ENCODE results near the gene NCKAP5. TPM values are rescaled to one million over a fixed set of nuclear protein-coding genes. Genes with fewer than 3 reads are reported as not detected.

The NCKAP5 gene
- total RNA-seq, 1 donor from 2014 or later = 27.9 TPM

GRCh38 chr2:133437492-133437891, 130.8 kb downstream of the NCKAP5 start:
- Mint-ChIP-seq H3K36me3 (ENCODE audit: low read depth) (peaks cover 11% of the 10 kb centered on the region), H3K9me3 (peaks cover 2% of the 10 kb centered on the region), H3K27me3 (ENCODE audit: low read depth) (no peaks in the 10 kb centered on the region), H3K27ac (ENCODE audit: unreplicated experiment) (no peak overlapping the region), H3K4me1 (peaks cover 27% of the 10 kb centered on the region), H3K4me3 (no peak overlapping the region)
- no peak for DNase-seq (ENCODE audit: low read depth, low spot score)
- TF ChIP-seq CTCF (conservative IDR thresholded peaks at IDR 0.05) = no peak

DNA sequence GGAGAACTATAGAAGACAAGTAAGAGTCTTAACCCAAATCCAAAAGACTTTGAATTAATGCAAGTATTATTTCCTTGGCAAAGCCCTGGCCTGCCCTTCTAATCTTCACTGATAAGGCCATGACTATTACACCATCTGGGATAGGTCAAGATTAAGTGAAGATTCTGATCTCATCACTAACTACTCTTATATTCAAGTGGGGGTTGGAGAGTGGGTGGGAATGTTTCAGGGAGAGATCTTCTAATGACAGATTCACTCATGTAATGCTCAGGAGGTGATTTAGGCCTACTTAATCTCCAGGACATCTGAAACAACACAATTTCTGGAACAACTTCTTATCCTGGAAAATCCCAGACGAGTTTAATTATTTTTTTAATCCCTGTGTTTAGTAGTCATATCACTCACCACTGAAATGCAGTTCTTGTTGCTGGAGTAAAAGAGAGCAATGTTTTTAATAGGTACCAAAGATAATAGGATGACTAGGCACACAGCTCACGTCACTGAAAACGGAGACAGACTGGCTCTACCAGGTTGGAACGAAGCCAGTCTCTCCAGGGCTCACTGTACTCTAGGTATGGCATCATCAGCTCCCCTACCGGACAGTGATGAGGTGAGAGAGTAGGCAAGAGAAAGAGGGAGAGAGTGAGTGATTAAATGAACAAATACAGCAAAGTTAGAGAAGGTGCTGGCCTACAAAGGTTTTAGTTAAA, 133.1 kb downstream of the NCKAP5 start:
- Mint-ChIP-seq H3K27me3 (ENCODE audit: low read depth) (no peaks in the 10 kb centered on the region), H3K4me1 (peaks cover 44% of the 10 kb centered on the region), H3K9me3 (peaks cover 5% of the 10 kb centered on the region), H3K36me3 (ENCODE audit: low read depth) (peaks cover 20% of the 10 kb centered on the region), H3K4me3 (no peak overlapping the region), H3K27ac (ENCODE audit: unreplicated experiment) (no peak overlapping the region)
- TF ChIP-seq CTCF (conservative IDR thresholded peaks at IDR 0.05) = no peak
- no peak for DNase-seq (ENCODE audit: low read depth, low spot score)

- H3K4me1 Mint-ChIP-seq = peaks cover 31% of the 10 kb centered on the region
- DNase-seq (ENCODE audit: low read depth, low spot score) = no peak
- no peak for TF ChIP-seq CTCF (conservative IDR thresholded peaks at IDR 0.05)
- H3K27ac Mint-ChIP-seq (ENCODE audit: unreplicated experiment) = no peak overlapping the region
- no peak overlapping the region for H3K4me3 Mint-ChIP-seq
- H3K9me3 Mint-ChIP-seq = peaks cover 11% of the 10 kb centered on the region
- H3K36me3 Mint-ChIP-seq (ENCODE audit: low read depth) = peaks cover 24% of the 10 kb centered on the region
- no peaks in the 10 kb centered on the region for H3K27me3 Mint-ChIP-seq (ENCODE audit: low read depth)
Measured at GRCh38 chr2:133433455-133434451, 134.5 kb downstream of the NCKAP5 start.

DNA sequence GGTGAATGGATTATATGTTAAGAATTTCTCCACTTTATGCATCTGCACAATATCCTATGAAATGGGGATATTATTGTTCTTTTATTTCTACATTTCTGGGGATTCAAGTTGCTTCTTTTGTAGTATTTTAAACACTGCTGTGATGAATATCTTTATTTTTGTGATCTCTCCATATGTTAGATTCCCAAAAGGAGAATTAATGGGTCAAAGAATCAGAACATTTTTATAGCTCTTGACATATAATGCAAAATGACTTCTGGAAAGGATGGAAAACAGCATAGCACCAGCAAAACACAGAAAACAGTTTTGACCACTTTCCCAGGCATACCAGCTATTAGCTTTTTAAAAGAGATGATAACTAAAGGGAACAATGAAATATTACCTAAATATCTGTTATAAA, 135.5 kb downstream of the NCKAP5 start:
- Mint-ChIP-seq H3K27ac (ENCODE audit: unreplicated experiment) (no peak overlapping the region), H3K36me3 (ENCODE audit: low read depth) (peaks cover 24% of the 10 kb centered on the region), H3K4me3 (no peak overlapping the region), H3K4me1 (peaks cover 30% of the 10 kb centered on the region), H3K27me3 (ENCODE audit: low read depth) (no peaks in the 10 kb centered on the region), H3K9me3 (peaks cover 11% of the 10 kb centered on the region)
- no peak for DNase-seq (ENCODE audit: low read depth, low spot score)
- TF ChIP-seq CTCF (conservative IDR thresholded peaks at IDR 0.05) = no peak

DNA sequence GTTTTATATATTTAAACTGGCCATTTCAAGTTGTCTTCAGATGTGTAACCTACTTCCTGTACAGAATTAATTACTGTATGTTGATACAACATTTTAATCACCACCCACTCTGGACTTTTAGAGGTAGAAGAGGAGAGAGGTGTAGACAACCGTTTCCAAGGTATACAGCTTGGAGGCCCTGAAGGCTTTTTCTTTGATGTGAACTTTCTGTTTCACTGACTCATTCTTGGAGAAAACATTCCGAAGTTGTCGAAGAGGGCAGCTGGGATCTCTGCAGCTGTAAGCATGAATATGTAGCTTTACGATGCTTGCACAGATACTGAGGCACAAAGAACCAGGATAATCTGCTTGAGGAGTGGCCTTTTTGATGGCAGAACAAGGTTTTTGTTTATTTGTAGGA, 137.0 kb downstream of the NCKAP5 start:
- H3K4me1 Mint-ChIP-seq = peaks cover 37% of the 10 kb centered on the region
- H3K4me3 Mint-ChIP-seq = no peak overlapping the region

More for the DNA sequence above, 137.0 kb downstream of the NCKAP5 start:
- no peak for TF ChIP-seq CTCF (conservative IDR thresholded peaks at IDR 0.05)
- Mint-ChIP-seq H3K36me3 (ENCODE audit: low read depth) (peaks cover 18% of the 10 kb centered on the region), H3K9me3 (peaks cover 11% of the 10 kb centered on the region), H3K27ac (ENCODE audit: unreplicated experiment) (no peak overlapping the region), H3K27me3 (ENCODE audit: low read depth) (no peaks in the 10 kb centered on the region)
- no peak for DNase-seq (ENCODE audit: low read depth, low spot score)

Data from neural crest cell (in vitro differentiated cells).